Measurements from ENCODE around the gene PFDN1.

PFDN1 gene

GRCh38 chr5:140328036-140328764, 25.3 kb upstream of the PFDN1 start:
- no peak overlapping the region for H3K4me3 ChIP-seq (ENCODE audit: low read length)
- DNase-seq (ENCODE audit: low read depth) = no peak
- no peak for TF ChIP-seq CTCF (IDR thresholded peaks at IDR 0.05; ENCODE audit: insufficient read depth, low read depth, low read length, missing control alignments)

GRCh38 chr5:140327589-140327988, 24.7 kb upstream of the PFDN1 start:
- DNase-seq (ENCODE audit: low read depth) = no peak
- TF ChIP-seq CTCF (IDR thresholded peaks at IDR 0.05; ENCODE audit: insufficient read depth, low read depth, low read length, missing control alignments) = no peak

GRCh38 chr5:140325486-140325885, 22.6 kb upstream of the PFDN1 start:
- no peak overlapping the region for H3K4me3 ChIP-seq (ENCODE audit: low read length)
- no peak for TF ChIP-seq CTCF (IDR thresholded peaks at IDR 0.05; ENCODE audit: insufficient read depth, low read depth, low read length, missing control alignments)
- DNase-seq (ENCODE audit: low read depth) = no peak

More at GRCh38 chr5:140327589-140327988, 24.7 kb upstream of the PFDN1 start:
- no peak overlapping the region for H3K4me3 ChIP-seq (ENCODE audit: low read length)

GRCh38 chr5:140324617-140325241, 21.8 kb upstream of the PFDN1 start:
- no peak for DNase-seq (ENCODE audit: low read depth)
- no peak for TF ChIP-seq CTCF (IDR thresholded peaks at IDR 0.05; ENCODE audit: insufficient read depth, low read depth, low read length, missing control alignments)
- no peak overlapping the region for H3K4me3 ChIP-seq (ENCODE audit: low read length)

GRCh38 chr5:140324041-140324600, 21.2 kb upstream of the PFDN1 start:
- no peak for TF ChIP-seq CTCF (IDR thresholded peaks at IDR 0.05; ENCODE audit: insufficient read depth, low read depth, low read length, missing control alignments)
- DNase-seq (ENCODE audit: low read depth) = peak; percentile 43
- H3K4me3 ChIP-seq (ENCODE audit: low read length) = no peak overlapping the region

- no peak for TF ChIP-seq CTCF (IDR thresholded peaks at IDR 0.05; ENCODE audit: insufficient read depth, low read depth, low read length, missing control alignments)
- H3K4me3 ChIP-seq (ENCODE audit: low read length) = no peak overlapping the region
- DNase-seq (ENCODE audit: low read depth) = peak; percentile 82
These were observed 20.1 kb upstream of the PFDN1 start for GRCh38 chr5:140322751-140323731.
